ENCODE data around the gene BCL6B. TPM values are rescaled to one million over a fixed set of nuclear protein-coding genes. Genes with fewer than 3 reads are reported as not detected.

The BCL6B gene
- total and polyA plus RNA-seq, 2 experiments from 2014 or later = 3.3 to 4.5 TPM

- no peak for TF ChIP-seq JUNB (IDR thresholded peaks at IDR 0.05; ENCODE audit: unreplicated experiment)
- TF ChIP-seq POLR2AphosphoS5 (IDR thresholded peaks at IDR 0.05; ENCODE audit: low read depth) = no peak
- TF ChIP-seq EZH2 (IDR thresholded peaks at IDR 0.05; ENCODE audit: low read depth, unreplicated experiment) = no peak
These were observed 41.4 kb upstream of the BCL6B start (continued) for GRCh38 chr17:6981426-6981825.

DNA sequence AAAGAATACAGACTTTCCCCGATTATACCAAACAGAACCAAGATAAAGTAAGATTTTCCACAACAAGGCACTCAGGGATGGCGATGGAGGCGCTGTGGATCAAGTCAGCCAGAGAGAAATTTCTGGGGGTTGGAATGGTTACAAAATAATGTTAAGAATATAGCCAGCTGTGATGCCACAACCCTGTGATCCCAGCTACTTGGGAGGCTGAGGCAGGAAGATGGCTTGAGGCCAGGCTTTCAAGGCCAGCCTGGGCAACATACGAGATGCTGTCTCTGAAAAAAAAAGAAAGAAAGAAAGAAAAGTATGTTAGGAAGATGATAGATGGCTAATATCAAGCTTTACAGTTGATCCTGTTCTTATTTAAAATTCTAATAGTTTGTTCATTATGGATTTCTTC is 37.6 kb upstream of the BCL6B start:
- Mint-ChIP-seq H3K27me3 (ENCODE audit: insufficient read depth, low read depth, poor library complexity) (peaks cover 7% of the 10 kb centered on the region), H3K9me3 (no peaks in the 10 kb centered on the region), H3K27ac (no peak overlapping the region), H3K4me1 (no peaks in the 10 kb centered on the region), H3K4me3 (no peak overlapping the region), H3K36me3 (ENCODE audit: low read depth) (no peaks in the 10 kb centered on the region)
- Histone ChIP-seq H2AFZ (0 out of 2 replicates have a peak overlapping the region, but pooled peaks have one; percentile 63), H3F3A (replicated peaks; ENCODE audit: low read depth) (no peaks in the 10 kb centered on the region), H3K4me3 (no peak overlapping the region), H3K9me2 (ENCODE audit: insufficient read depth) (no peaks in the 10 kb centered on the region), H3K27ac (ENCODE audit: low read depth) (no peak overlapping the region), H3K79me2 (replicated peaks; ENCODE audit: insufficient read depth) (no peaks in the 10 kb centered on the region), H3K4me2 (no peak overlapping the region), H4K20me1 (replicated peaks; ENCODE audit: insufficient read depth) (no peaks in the 10 kb centered on the region; the same call in 1 of the 2 replicates), H3K27me3 (ENCODE audit: insufficient read depth) (no peaks in the 10 kb centered on the region), H3K36me3 (ENCODE audit: insufficient read depth) (no peaks in the 10 kb centered on the region), H3K4me1 (ENCODE audit: insufficient read depth) (no peaks in the 10 kb centered on the region)
- no peak for TF ChIP-seq CTCF (conservative IDR thresholded peaks at IDR 0.05; ENCODE audit: low read depth in 2 of 2)
- no peak for TF ChIP-seq EZH2 (IDR thresholded peaks at IDR 0.05; ENCODE audit: low read depth, unreplicated experiment)
- no peak for TF ChIP-seq POLR2AphosphoS5 (IDR thresholded peaks at IDR 0.05; ENCODE audit: low read depth)
- no peak for TF ChIP-seq CREB1 (CRISPR knock-in tag; IDR thresholded peaks at IDR 0.05; ENCODE audit: low read depth)
- no peak for TF ChIP-seq ZNF114 (CRISPR knock-in tag; IDR thresholded peaks at IDR 0.05)
- TF ChIP-seq REST (IDR thresholded peaks at IDR 0.05; ENCODE audit: unreplicated experiment) = no peak
- no peak for TF ChIP-seq NANOG (IDR thresholded peaks at IDR 0.05; ENCODE audit: borderline replicate concordance)
- TF ChIP-seq, protein P1, sequence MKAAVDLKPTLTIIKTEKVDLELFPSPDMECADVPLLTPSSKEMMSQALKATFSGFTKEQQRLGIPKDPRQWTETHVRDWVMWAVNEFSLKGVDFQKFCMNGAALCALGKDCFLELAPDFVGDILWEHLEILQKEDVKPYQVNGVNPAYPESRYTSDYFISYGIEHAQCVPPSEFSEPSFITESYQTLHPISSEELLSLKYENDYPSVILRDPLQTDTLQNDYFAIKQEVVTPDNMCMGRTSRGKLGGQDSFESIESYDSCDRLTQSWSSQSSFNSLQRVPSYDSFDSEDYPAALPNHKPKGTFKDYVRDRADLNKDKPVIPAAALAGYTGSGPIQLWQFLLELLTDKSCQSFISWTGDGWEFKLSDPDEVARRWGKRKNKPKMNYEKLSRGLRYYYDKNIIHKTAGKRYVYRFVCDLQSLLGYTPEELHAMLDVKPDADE (IDR thresholded peaks at IDR 0.05) = no peak
- TF ChIP-seq, protein P2, sequence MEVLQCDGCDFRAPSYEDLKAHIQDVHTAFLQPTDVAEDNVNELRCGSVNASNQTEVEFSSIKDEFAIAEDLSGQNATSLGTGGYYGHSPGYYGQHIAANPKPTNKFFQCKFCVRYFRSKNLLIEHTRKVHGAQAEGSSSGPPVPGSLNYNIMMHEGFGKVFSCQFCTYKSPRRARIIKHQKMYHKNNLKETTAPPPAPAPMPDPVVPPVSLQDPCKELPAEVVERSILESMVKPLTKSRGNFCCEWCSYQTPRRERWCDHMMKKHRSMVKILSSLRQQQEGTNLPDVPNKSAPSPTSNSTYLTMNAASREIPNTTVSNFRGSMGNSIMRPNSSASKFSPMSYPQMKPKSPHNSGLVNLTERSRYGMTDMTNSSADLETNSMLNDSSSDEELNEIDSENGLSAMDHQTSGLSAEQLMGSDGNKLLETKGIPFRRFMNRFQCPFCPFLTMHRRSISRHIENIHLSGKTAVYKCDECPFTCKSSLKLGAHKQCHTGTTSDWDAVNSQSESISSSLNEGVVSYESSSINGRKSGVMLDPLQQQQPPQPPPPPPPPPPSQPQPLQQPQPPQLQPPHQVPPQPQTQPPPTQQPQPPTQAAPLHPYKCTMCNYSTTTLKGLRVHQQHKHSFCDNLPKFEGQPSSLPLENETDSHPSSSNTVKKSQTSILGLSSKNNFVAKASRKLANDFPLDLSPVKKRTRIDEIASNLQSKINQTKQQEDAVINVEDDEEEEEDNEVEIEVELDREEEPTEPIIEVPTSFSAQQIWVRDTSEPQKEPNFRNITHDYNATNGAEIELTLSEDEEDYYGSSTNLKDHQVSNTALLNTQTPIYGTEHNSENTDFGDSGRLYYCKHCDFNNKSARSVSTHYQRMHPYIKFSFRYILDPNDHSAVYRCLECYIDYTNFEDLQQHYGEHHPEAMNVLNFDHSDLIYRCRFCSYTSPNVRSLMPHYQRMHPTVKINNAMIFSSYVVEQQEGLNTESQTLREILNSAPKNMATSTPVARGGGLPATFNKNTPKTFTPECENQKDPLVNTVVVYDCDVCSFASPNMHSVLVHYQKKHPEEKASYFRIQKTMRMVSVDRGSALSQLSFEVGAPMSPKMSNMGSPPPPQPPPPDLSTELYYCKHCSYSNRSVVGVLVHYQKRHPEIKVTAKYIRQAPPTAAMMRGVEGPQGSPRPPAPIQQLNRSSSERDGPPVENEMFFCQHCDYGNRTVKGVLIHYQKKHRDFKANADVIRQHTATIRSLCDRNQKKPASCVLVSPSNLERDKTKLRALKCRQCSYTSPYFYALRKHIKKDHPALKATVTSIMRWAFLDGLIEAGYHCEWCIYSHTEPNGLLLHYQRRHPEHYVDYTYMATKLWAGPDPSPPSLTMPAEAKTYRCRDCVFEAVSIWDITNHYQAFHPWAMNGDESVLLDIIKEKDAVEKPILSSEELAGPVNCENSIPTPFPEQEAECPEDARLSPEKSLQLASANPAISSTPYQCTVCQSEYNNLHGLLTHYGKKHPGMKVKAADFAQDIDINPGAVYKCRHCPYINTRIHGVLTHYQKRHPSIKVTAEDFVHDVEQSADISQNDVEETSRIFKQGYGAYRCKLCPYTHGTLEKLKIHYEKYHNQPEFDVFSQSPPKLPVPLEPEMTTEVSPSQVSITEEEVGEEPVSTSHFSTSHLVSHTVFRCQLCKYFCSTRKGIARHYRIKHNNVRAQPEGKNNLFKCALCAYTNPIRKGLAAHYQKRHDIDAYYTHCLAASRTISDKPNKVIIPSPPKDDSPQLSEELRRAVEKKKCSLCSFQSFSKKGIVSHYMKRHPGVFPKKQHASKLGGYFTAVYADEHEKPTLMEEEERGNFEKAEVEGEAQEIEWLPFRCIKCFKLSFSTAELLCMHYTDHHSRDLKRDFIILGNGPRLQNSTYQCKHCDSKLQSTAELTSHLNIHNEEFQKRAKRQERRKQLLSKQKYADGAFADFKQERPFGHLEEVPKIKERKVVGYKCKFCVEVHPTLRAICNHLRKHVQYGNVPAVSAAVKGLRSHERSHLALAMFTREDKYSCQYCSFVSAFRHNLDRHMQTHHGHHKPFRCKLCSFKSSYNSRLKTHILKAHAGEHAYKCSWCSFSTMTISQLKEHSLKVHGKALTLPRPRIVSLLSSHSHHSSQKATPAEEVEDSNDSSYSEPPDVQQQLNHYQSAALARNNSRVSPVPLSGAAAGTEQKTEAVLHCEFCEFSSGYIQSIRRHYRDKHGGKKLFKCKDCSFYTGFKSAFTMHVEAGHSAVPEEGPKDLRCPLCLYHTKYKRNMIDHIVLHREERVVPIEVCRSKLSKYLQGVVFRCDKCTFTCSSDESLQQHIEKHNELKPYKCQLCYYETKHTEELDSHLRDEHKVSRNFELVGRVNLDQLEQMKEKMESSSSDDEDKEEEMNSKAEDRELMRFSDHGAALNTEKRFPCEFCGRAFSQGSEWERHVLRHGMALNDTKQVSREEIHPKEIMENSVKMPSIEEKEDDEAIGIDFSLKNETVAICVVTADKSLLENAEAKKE (CRISPR knock-in tag; IDR thresholded peaks at IDR 0.05) = no peak
- TF ChIP-seq STAT1 (IDR thresholded peaks at IDR 0.05; ENCODE audit: unreplicated experiment) = no peak
- no peak for TF ChIP-seq ZNF331 (CRISPR knock-in tag; IDR thresholded peaks at IDR 0.05; ENCODE audit: low read depth)
- no peak for TF ChIP-seq JUNB (IDR thresholded peaks at IDR 0.05; ENCODE audit: unreplicated experiment)
- no peak for TF ChIP-seq EZH2phosphoT487 (IDR thresholded peaks at IDR 0.05; ENCODE audit: unreplicated experiment)
- DNase-seq (ENCODE audit: low spot score) = no peak
- ATAC-seq = no peak

Data from GM23338 (cell line).